ENCODE measurements around the gene NR3C2.

- no peak for TF ChIP-seq CTCF (conservative IDR thresholded peaks at IDR 0.05; ENCODE audit: low read depth, low read length)
- no peak for TF ChIP-seq POLR2A (IDR thresholded peaks at IDR 0.05; ENCODE audit: low read depth, low read length)
- no peak for TF ChIP-seq RAD21 (IDR thresholded peaks at IDR 0.05; ENCODE audit: low read length)
Observed at GRCh38 chr4:148044089-148044911, 397.9 kb downstream of the NR3C2 start.

Data from IMR-90 (cell line).